Measurements from ENCODE around the gene NELFE.
A peak's percentile ranks its signal among the peaks of the same experiment; 100 is the strongest.
"Not testable (repeated sequence)": the region's sequence is repeated elsewhere in the genome, so short reads cannot be mapped to it uniquely, and the experiment has no call there.

Gene NELFE

GRCh38 chr6:31958741-31959739, at the start of gene NELFE, which contains the start of gene SKIC2:
TSS of gene NELFE (minus strand) at chr6:31958971. CDS start at chr6:31958446, 525 bp downstream.
TSS of gene SKIC2 (plus strand) at chr6:31959175. CDS start at chr6:31959193, 18 bp downstream.
- FAIRE-seq = peak; percentile 95

GRCh38 chr6:32008037-32008436, 49.3 kb upstream of the NELFE start:
- not testable (repeated sequence) for FAIRE-seq

GRCh38 chr6:32007086-32007485, 48.3 kb upstream of the NELFE start:
- FAIRE-seq = not testable (repeated sequence)

- FAIRE-seq = not testable (repeated sequence)
These were observed 47.3 kb upstream of the NELFE start for GRCh38 chr6:32005991-32006529.

- FAIRE-seq = not testable (repeated sequence)
These were observed 46.7 kb upstream of the NELFE start for GRCh38 chr6:32005538-32005880.

- FAIRE-seq = not testable (repeated sequence)
These were observed 46.2 kb upstream of the NELFE start for GRCh38 chr6:32004864-32005537.

GRCh38 chr6:32004393-32004792, 45.6 kb upstream of the NELFE start:
- not testable (repeated sequence) for FAIRE-seq

- not testable (repeated sequence) for FAIRE-seq
These were observed 44.5 kb upstream of the NELFE start for GRCh38 chr6:32003301-32003700.

- not testable (repeated sequence) for FAIRE-seq
These were observed 43.9 kb upstream of the NELFE start for GRCh38 chr6:32002546-32003268.

- FAIRE-seq = not testable (repeated sequence)
These were observed 37.6 kb upstream of the NELFE start for GRCh38 chr6:31996385-31996784.

- not testable (repeated sequence) for FAIRE-seq
These were observed 35.6 kb upstream of the NELFE start for GRCh38 chr6:31994421-31994820.

- FAIRE-seq = peak; percentile 89
These were observed 30.6 kb upstream of the NELFE start for GRCh38 chr6:31989363-31989762.

- not testable (repeated sequence) for FAIRE-seq
These were observed 23.0 kb upstream of the NELFE start, which contains the start of gene C4A for GRCh38 chr6:31981744-31982143. TSS of gene C4A (plus strand) at chr6:31982057. CDS start at chr6:31982108, 51 bp downstream.

GRCh38 chr6:31980998-31981397, 22.2 kb upstream of the NELFE start:
- FAIRE-seq = not testable (repeated sequence)

GRCh38 chr6:31980195-31980876, 21.6 kb upstream of the NELFE start:
- FAIRE-seq = not testable (repeated sequence)

GRCh38 chr6:31979238-31979898, 20.6 kb upstream of the NELFE start:
- no peak for FAIRE-seq

GRCh38 chr6:31978831-31979230, 20.1 kb upstream of the NELFE start:
- no peak for FAIRE-seq

- no peak for FAIRE-seq
These were observed 19.2 kb upstream of the NELFE start for GRCh38 chr6:31977816-31978431.

- not testable (repeated sequence) for FAIRE-seq
These were observed 17.3 kb upstream of the NELFE start for GRCh38 chr6:31976065-31976464.

- no peak for FAIRE-seq
These were observed 14.1 kb upstream of the NELFE start for GRCh38 chr6:31972709-31973350.
